Vagina (tissue), 2 donors: Measurements from ENCODE around the gene C19orf38. TPM values are rescaled to one million over a fixed set of nuclear protein-coding genes. Genes with fewer than 3 reads are reported as not detected.

Source experiments
- DNase-seq, 2 donors: peaks; one replicate each; pipeline ENCODE4 v3.0.0-alpha.2; 2017; ENCODE audit errors: extremely low spot score in 2 of 2
- H3K27ac ChIP-seq: fragments of 200-600 bp; sonication (generic); one replicate; pipeline ENCODE4 v1.5.1; 2019
- H3K27me3 ChIP-seq: fragments of 200-600 bp; sonication (generic); one replicate; pipeline ENCODE4 v1.5.1; 2019
- H3K36me3 ChIP-seq, 2 donors: fragments of 200-600 bp; sonication (generic); one replicate each; pipeline ENCODE4 v1.5.1; 2017 to 2019
- H3K4me1 ChIP-seq: fragments of 200-600 bp; sonication (generic); one replicate; pipeline ENCODE4 v1.5.1; 2019
- H3K4me3 ChIP-seq, 2 donors: fragments of 200-600 bp; sonication (generic); 1 replicate in 1 of 2; 2 replicates in 1 of 2; pipeline ENCODE4 v1.5.1; 2016 to 2019
- H3K9me3 ChIP-seq: fragments of 200-600 bp; sonication (generic); one replicate; pipeline ENCODE4 v1.5.1; 2019
- CTCF ChIP-seq, 3 experiments: fragments of 450-650 bp in 2 of 3; fragments of 200-600 bp in 1 of 3; sonication (generic) in 1 of 3; IDR thresholded peaks; one replicate each; pipeline ENCODE4 v1.5.1; 2017 to 2019; ENCODE audit warnings: antibody characterized with exemption in 3 of 3, mild to moderate bottlenecking in 2 of 3, moderate library complexity in 2 of 3
- POLR2A ChIP-seq, 2 donors: fragments of 450-650 bp; IDR thresholded peaks; one replicate each; pipeline ENCODE4 v1.6.1; 2017; ENCODE audit warnings: antibody characterized with exemption in 2 of 2, mild to moderate bottlenecking in 2 of 2, moderate library complexity in 2 of 2
- POLR2AphosphoS5 ChIP-seq, 2 donors: sonication (generic); formaldehyde crosslinking; IDR thresholded peaks; one replicate each; pipeline ENCODE4 v1.9.0; 2017; ENCODE audit warnings: antibody characterized with exemption in 2 of 2, mild to moderate bottlenecking in 2 of 2, low read depth in 1 of 2; ENCODE audit not compliant: insufficient read depth in 1 of 2
- intact Hi-C: fragments of 100-400 bp; cut with DNase I; formaldehyde crosslinking; loops from one replicate; pipeline ENCODE4 v1.15.1; 2023
- total RNA-seq: library from RNA; depleted of rRNA; stranded (reverse); fragments of >200 nt; gene quantifications from one replicate; pipeline ENCODE4 v1.2.3, GENCODE V29; 2016

The C19orf38 gene
- total RNA-seq, 1 donor from 2014 or later: 2.5 TPM

DNA sequence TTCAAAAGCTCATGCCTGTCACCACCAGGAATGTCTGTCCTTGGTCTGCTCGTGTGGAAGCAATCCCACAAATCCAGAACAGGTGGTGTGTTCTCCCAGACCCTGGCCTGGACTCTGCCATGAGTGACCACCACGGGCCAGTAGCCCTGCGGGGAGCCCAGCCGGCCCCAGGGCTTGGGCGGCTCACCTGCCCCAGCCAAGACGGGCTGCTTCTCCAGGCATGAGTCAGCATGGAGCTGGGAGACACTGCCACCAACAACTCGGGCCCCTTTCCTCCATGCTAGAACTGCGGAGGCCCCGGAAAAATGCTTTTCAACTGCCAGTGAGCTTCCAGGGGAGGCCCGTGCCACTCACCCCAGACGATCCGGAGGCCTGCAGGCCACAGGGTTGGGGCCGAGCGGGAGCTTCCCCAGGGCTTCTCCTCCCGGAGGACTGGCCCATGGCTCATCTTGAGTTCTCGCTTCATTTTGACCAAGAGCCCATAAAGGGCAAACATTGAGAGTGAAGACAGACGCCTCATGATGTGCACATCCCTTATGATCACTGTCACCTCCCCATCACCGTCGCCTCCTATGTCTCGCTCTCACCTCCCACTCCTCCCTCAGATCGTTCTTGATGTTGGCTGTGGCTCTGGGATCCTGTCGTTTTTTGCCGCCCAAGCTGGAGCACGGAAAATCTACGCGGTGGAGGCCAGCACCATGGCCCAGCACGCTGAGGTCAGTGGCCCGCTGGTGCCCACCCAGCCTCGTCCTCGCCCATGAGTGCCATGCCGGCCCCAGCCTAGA lies 63.6 kb downstream of the C19orf38 start:
- intact Hi-C loops: no loop called here
- H3K4me1 ChIP-seq: peaks cover 19% of the 10 kb centered on the region
- H3K9me3 ChIP-seq: no peaks in the 10 kb centered on the region
- no peak overlapping the region for H3K4me3 ChIP-seq
- H3K36me3 ChIP-seq: peaks cover 0 to 68% of the 10 kb centered on the region in 2 donors
- no peak overlapping the region for H3K27ac ChIP-seq
- H3K27me3 ChIP-seq: no peaks in the 10 kb centered on the region
- DNase-seq: no peak
- TF ChIP-seq POLR2A (IDR thresholded peaks at IDR 0.05) (no peak), POLR2AphosphoS5 (IDR thresholded peaks at IDR 0.05; ENCODE audit: insufficient read depth in 1 of 2, low read depth in 1 of 2) (no peak), CTCF (IDR thresholded peaks at IDR 0.05) (no peak)

- Histone ChIP-seq H3K4me1 (peaks cover 19% of the 10 kb centered on the region), H3K36me3 (peaks cover 0 to 69% of the 10 kb centered on the region in 2 donors), H3K4me3 (no peak overlapping the region), H3K27me3 (no peaks in the 10 kb centered on the region), H3K9me3 (no peaks in the 10 kb centered on the region), H3K27ac (no peak overlapping the region)
- DNase-seq: no peak
- TF ChIP-seq POLR2A (IDR thresholded peaks at IDR 0.05) (no peak), POLR2AphosphoS5 (IDR thresholded peaks at IDR 0.05; ENCODE audit: insufficient read depth in 1 of 2, low read depth in 1 of 2) (no peak), CTCF (IDR thresholded peaks at IDR 0.05) (no peak)
- intact Hi-C loops: no loop called here
These were observed 64.4 kb downstream of the C19orf38 start for GRCh38 chr19:10912619-10913018.

DNA sequence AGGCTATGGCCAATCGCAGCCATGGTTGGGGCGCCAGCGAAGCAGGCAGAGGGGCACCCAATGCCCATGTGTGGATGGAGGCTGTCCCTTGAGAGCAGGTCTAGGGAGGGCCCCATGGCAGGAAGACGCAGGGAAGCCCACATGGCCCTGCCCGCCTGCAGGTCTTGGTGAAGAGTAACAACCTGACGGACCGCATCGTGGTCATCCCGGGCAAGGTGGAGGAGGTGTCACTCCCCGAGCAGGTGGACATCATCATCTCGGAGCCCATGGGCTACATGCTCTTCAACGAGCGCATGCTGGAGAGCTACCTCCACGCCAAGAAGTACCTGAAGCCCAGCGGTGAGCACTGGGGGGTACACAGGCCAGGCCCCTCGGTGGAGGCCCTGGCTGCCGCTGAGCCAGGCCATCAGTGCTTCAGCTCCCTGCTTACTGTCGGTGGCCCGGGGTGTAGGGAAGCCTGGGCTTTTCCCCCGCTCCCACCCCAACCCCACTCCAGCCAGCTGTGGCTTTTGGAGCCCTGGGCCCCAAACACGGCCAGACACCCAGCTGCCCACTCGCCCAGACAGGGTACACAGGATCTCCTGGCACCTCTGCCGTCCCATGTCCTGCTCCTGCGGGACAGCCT lies 65.6 kb downstream of the C19orf38 start:
- Histone ChIP-seq H3K4me1 (peaks cover 19% of the 10 kb centered on the region), H3K27ac (no peak overlapping the region), H3K27me3 (no peaks in the 10 kb centered on the region), H3K4me3 (no peak overlapping the region), H3K36me3 (peaks cover 0 to 63% of the 10 kb centered on the region in 2 donors), H3K9me3 (no peaks in the 10 kb centered on the region)
- no peak for DNase-seq
- intact Hi-C loops: no loop called here
- TF ChIP-seq CTCF (IDR thresholded peaks at IDR 0.05): no peak
- TF ChIP-seq POLR2AphosphoS5 (IDR thresholded peaks at IDR 0.05; ENCODE audit: insufficient read depth in 1 of 2, low read depth in 1 of 2): no peak
- no peak for TF ChIP-seq POLR2A (IDR thresholded peaks at IDR 0.05)

DNA sequence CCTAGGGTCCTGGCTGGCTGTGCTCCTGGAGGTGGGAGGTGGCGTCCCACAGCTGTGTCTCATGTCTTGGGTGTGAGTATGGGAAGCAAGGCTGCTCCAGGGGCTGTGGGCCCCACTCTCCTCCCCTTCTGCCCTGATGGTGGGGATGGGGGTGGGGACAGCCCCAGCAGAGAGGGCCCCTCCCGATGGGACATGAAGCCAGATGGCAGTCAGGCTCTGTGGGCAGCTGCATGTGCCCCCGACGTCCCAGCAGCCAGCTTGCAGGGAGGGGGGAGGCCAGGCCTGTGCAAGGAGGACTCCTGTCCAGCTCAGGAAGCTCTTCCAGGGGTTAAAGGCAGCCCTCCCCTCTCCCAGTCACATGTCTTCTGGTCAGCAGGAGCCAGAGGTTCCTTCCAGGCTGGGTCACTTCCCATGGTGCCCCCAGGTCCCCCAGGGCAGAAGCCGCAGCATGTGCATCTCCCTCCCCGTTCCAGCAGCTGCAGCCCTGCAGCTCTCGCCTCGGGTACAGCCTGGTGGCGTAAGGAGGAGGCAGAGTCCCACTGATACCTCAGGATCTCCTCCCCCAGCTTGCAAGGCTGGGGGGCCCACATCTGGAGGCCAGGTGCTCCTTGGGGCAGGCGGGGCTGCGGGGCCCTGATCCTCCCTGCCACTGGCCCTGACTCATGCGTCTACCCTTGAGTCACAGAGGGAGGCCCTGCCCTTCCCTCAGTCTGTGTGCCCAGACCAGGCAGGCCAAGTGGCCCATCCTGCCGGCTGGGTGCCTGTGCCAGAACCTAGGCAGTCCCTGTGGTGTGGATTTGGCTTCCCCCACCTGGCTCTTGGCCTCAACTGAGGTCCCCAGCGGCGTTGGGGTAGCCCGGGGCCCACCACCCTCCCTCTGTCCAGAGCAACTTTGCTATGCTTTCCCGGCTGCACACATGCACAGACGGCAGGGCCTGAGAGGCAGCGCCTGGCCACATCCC lies 67.2 kb downstream of the C19orf38 start:
- peak overlapping the region; percentile 72 for H3K27ac ChIP-seq

DNA sequence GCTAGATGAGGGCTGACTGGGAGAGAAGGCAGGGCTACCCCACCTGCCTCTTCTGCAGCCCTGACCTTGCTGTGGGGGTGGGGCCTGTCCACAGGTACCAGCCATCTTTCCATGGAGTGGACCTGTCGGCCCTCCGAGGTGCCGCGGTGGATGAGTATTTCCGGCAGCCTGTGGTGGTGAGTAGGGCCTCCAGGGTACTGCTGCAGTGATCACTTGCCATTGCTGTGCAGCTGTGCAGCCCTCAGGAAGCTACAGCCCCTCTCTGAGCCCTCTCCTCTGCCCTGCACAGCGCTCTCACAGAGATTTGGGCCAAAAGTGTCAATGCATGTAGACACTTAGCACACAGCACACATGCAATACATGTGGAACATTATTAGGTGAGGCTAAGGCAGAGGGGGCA lies 68.4 kb downstream of the C19orf38 start:
- Histone ChIP-seq H3K27me3 (no peaks in the 10 kb centered on the region), H3K36me3 (peaks cover 4 to 67% of the 10 kb centered on the region in 2 donors), H3K4me3 (no peak overlapping the region), H3K4me1 (peaks cover 19% of the 10 kb centered on the region), H3K9me3 (no peaks in the 10 kb centered on the region), H3K27ac (peak overlapping the region; percentile 72)
- intact Hi-C loops: no loop called here
- DNase-seq: no peak
- TF ChIP-seq POLR2A (IDR thresholded peaks at IDR 0.05) (no peak), POLR2AphosphoS5 (IDR thresholded peaks at IDR 0.05; ENCODE audit: insufficient read depth in 1 of 2, low read depth in 1 of 2) (no peak), CTCF (IDR thresholded peaks at IDR 0.05) (no peak)

More for the DNA sequence above, 67.2 kb downstream of the C19orf38 start:
- Histone ChIP-seq H3K4me3 (no peak overlapping the region), H3K4me1 (peaks cover 19% of the 10 kb centered on the region), H3K9me3 (no peaks in the 10 kb centered on the region), H3K36me3 (peaks cover 4 to 66% of the 10 kb centered on the region in 2 donors), H3K27me3 (no peaks in the 10 kb centered on the region)
- DNase-seq: no peak
- intact Hi-C loops: no loop called here
- TF ChIP-seq POLR2AphosphoS5 (IDR thresholded peaks at IDR 0.05; ENCODE audit: insufficient read depth in 1 of 2, low read depth in 1 of 2): peak in 1 of 2 donors; percentile 67
- no peak for TF ChIP-seq POLR2A (IDR thresholded peaks at IDR 0.05)
